IMR-90 (cell line): ENCODE results near the gene SFT2D2. TPM values are rescaled to one million over a fixed set of nuclear protein-coding genes. Genes with fewer than 3 reads are reported as not detected.

Source experiments
- ATAC-seq: fragments of 200-7000 bp; cut with Tn5 transposase; 2 replicates; pipeline ENCODE4 v1.9.1; 2020; ENCODE audit warnings: low read depth, mild to moderate bottlenecking, moderate library complexity
- BruUV-seq: library from RNA; stranded (reverse); fragments of 400-500 nt; replicated peaks from 2 replicates; lab custom pipeline; 2021; lab: Mats Ljungman, UMichigan
- CTCF ChIA-PET: fragments of 300-600 bp; formaldehyde crosslinking; extraction: SDS; loops from one replicate; lab custom pipeline; 2021; ENCODE audit warnings: antibody characterized with exemption; lab: Yijun Ruan, JAX
- POLR2A ChIA-PET: fragments of 300-600 bp; sonication (Branson Sonifier 250); formaldehyde crosslinking; loops from one replicate; lab custom pipeline; 2022; ENCODE audit warnings: antibody characterized with exemption; ENCODE audit not compliant: unreplicated experiment; lab: Charles Lee
- DNase-seq: peaks from one replicate; pipeline ENCODE4 v3.0.0; 2013
- H2AFZ ChIP-seq: replicated peaks from 2 replicates; pipeline ENCODE3; 2013; ENCODE audit warnings: low read length, mild to moderate bottlenecking; ENCODE audit not compliant: poor library complexity
- H2AK5ac ChIP-seq: 2 replicates; pipeline ENCODE4 v1.6.1; 2013; ENCODE audit warnings: low read depth, low read length, inconsistent platforms
- H2AK9ac ChIP-seq: replicated peaks from 2 replicates; pipeline ENCODE3; 2013; ENCODE audit warnings: mild to moderate bottlenecking, low read depth, low read length, moderate library complexity; ENCODE audit not compliant: poor library complexity
- H2BK120ac ChIP-seq: 2 replicates; pipeline ENCODE4 v1.6.1; 2013; ENCODE audit warnings: low read depth, low read length, inconsistent platforms
- H2BK15ac ChIP-seq: 3 replicates; pipeline ENCODE4 v1.6.1; 2013; ENCODE audit warnings: low read depth, low read length, inconsistent platforms
- H2BK20ac ChIP-seq: 2 replicates; pipeline ENCODE4 v1.6.1; 2013; ENCODE audit warnings: low read depth, mild to moderate bottlenecking, inconsistent platforms, low read length, moderate library complexity
- H2BK5ac ChIP-seq: 2 replicates; pipeline ENCODE4 v1.6.1; 2013; ENCODE audit warnings: mild to moderate bottlenecking, low read depth, low read length, inconsistent platforms; ENCODE audit not compliant: poor library complexity, severe bottlenecking
- H3K14ac ChIP-seq: replicated peaks from 2 replicates; pipeline ENCODE4 v1.6.1; 2013; ENCODE audit warnings: low read depth, low read length, inconsistent platforms
- H3K18ac ChIP-seq: 2 replicates; pipeline ENCODE4 v1.6.1; 2013; ENCODE audit warnings: low read depth, low read length, control low read depth
- H3K23ac ChIP-seq: 2 replicates; pipeline ENCODE4 v1.6.1; 2013; ENCODE audit warnings: low read depth, low read length, inconsistent platforms
- H3K27ac ChIP-seq: 2 replicates; pipeline ENCODE4 v1.5.1; 2013; ENCODE audit warnings: mild to moderate bottlenecking, control low read depth, low read length; ENCODE audit not compliant: insufficient read depth
- H3K27me3 ChIP-seq: 2 replicates; pipeline ENCODE4 v1.6.1; 2013; ENCODE audit warnings: low read length; ENCODE audit not compliant: control insufficient read depth, insufficient read depth
- H3K36me3 ChIP-seq: 2 replicates; pipeline ENCODE4 v1.6.1; 2013; ENCODE audit warnings: low read length, mixed read lengths; ENCODE audit not compliant: control insufficient read depth, insufficient read depth
- H3K4ac ChIP-seq: 2 replicates; pipeline ENCODE4 v1.6.1; 2013; ENCODE audit warnings: low read depth, low read length, inconsistent platforms
- H3K4me1 ChIP-seq: 2 replicates; pipeline ENCODE4 v1.6.1; 2013; ENCODE audit warnings: low read length, mixed read lengths; ENCODE audit not compliant: control insufficient read depth, insufficient read depth
- H3K4me2 ChIP-seq: 2 replicates; pipeline ENCODE4 v1.6.1; 2013; ENCODE audit warnings: low read depth, mild to moderate bottlenecking, control low read depth, low read length, moderate library complexity
- H3K4me3 ChIP-seq: 2 replicates; pipeline ENCODE4 v1.5.1; 2013; ENCODE audit warnings: low read depth, mild to moderate bottlenecking, control low read depth, low read length, moderate library complexity; ENCODE audit not compliant: insufficient read depth
- H3K56ac ChIP-seq: 2 replicates; pipeline ENCODE4 v1.6.1; 2013; ENCODE audit warnings: low read length, inconsistent platforms; ENCODE audit not compliant: insufficient read depth; ENCODE audit errors: extremely low read depth
- H3K79me1 ChIP-seq, 2 experiments: 2 replicates each; pipeline ENCODE4 v1.6.1; 2013; ENCODE audit warnings: low read length in 2 of 2, inconsistent platforms in 1 of 2, low read depth in 1 of 2
- H3K9ac ChIP-seq: 2 replicates; pipeline ENCODE4 v1.6.1; 2013; ENCODE audit warnings: low read depth, low read length, control low read depth
- H3K9me1 ChIP-seq: 2 replicates; pipeline ENCODE4 v1.6.1; 2013; ENCODE audit warnings: low read length, inconsistent platforms; ENCODE audit not compliant: insufficient read depth
- H3K9me3 ChIP-seq: 2 replicates; pipeline ENCODE4 v1.6.1; 2013; ENCODE audit warnings: low read length; ENCODE audit not compliant: control insufficient read depth, insufficient read depth
- H4K20me1 ChIP-seq: 2 replicates; pipeline ENCODE4 v1.6.1; 2013; ENCODE audit warnings: low read length, inconsistent platforms; ENCODE audit not compliant: insufficient read depth
- H4K5ac ChIP-seq: 2 replicates; pipeline ENCODE4 v1.6.1; 2013; ENCODE audit warnings: mild to moderate bottlenecking, low read depth, low read length, control low read depth
- H4K8ac ChIP-seq, 2 experiments: 2 replicates each; pipeline ENCODE4 v1.6.1; 2013; ENCODE audit warnings: low read depth in 2 of 2, low read length in 2 of 2, control low read depth in 1 of 2, inconsistent platforms in 1 of 2
- H4K91ac ChIP-seq: 2 replicates; pipeline ENCODE4 v1.6.1; 2013; ENCODE audit warnings: low read depth, low read length, inconsistent platforms; ENCODE audit not compliant: insufficient read depth
- CEBPB ChIP-seq: IDR thresholded peaks from 2 replicates; pipeline ENCODE4 v1.6.1; 2012; ENCODE audit warnings: low read depth, low read length, improper control_type of control experiment
- ELK1 ChIP-seq: fragments of 150-350 bp; IDR thresholded peaks from 2 replicates; pipeline ENCODE4 v1.6.1; 2016; ENCODE audit warnings: low read depth, mild to moderate bottlenecking, low read length, moderate library complexity, borderline replicate concordance
- MAZ ChIP-seq: IDR thresholded peaks from 2 replicates; pipeline ENCODE4 v1.6.1; 2012; ENCODE audit warnings: low read depth, mild to moderate bottlenecking, low read length, improper control_type of control experiment, moderate library complexity, borderline replicate concordance
- RAD21 ChIP-seq: IDR thresholded peaks from 2 replicates; pipeline ENCODE4 v1.6.1; 2012; ENCODE audit warnings: low read length, improper control_type of control experiment
- WGBS, 2 experiments: methylation state at CpG; one replicate each; pipeline versions ENCODE4 v1.1.5 to v1.1.7; 2013; ENCODE audit warnings: missing lambda C conversion rate in 2 of 2; ENCODE audit not compliant: insufficient read length in 1 of 2; ENCODE audit errors: extremely low coverage in 2 of 2; 5-methylcytosine and 5-hydroxymethylcytosine counted together
- dilution Hi-C: fragments of 300-500 bp; cut with HindIII; formaldehyde crosslinking; loops from one replicate; pipeline ENCODE4 v1.14.3; 2018; ENCODE audit warnings: low sequenced_read_pairs; ENCODE audit not compliant: unreplicated experiment
- in situ Hi-C: fragments of 300-500 bp; cut with MboI; formaldehyde crosslinking; loops from 3 replicates; pipeline ENCODE4 v1.14.3; 2019; ENCODE audit warnings: low sequenced_read_pairs, inconsistent platforms, mixed read lengths
- intact Hi-C: fragments of 100-400 bp; cut with micrococcal nuclease; formaldehyde crosslinking; loops from 2 replicates; pipeline ENCODE4 v1.10.0; 2022
- polyA plus RNA-seq, 3 experiments: library from polyadenylated mRNA; depleted of rRNA; stranded (reverse); fragments of >200 nt; gene quantifications; 2 replicates each; pipeline ENCODE4 v1.2.3, GENCODE V29; 2012; ENCODE audit warnings: low replicate concordance in 1 of 3
- total RNA-seq: library from RNA; depleted of rRNA; stranded (reverse); fragments of >200 nt; gene quantifications from 2 replicates; pipeline ENCODE4 v1.2.3, GENCODE V29; 2012

The SFT2D2 gene
- total and polyA plus RNA-seq, 2 of the 4 experiments (the other 2 are of a cell fraction): 11.1 to 37.6 TPM

- Histone ChIP-seq H3K9me1 (peaks cover 3% of the 10 kb centered on the region; the same call in 1 of the 2 replicates), H2BK120ac (no peak overlapping the region), H2AK9ac (no peak overlapping the region), H3K79me1 (peaks cover 0 to 5% of the 10 kb centered on the region in 2 experiments; a peak in 1 of 4 replicates), H3K27ac (no peak overlapping the region), H2BK20ac (no peak overlapping the region), H3K9me3 (peaks cover 3% of the 10 kb centered on the region), H3K36me3 (no peaks in the 10 kb centered on the region), H2AK5ac (no peak overlapping the region), H3K4me2 (no peak overlapping the region), H3K56ac (no peak overlapping the region), H4K20me1 (no peaks in the 10 kb centered on the region), H2BK5ac (no peak overlapping the region), H3K27me3 (no peaks in the 10 kb centered on the region; the same call in 1 of the 2 replicates), H3K9ac (no peak overlapping the region), H3K4me3 (no peak overlapping the region), H3K14ac (no peak overlapping the region), H4K91ac (no peak overlapping the region), H3K4me1 (no peaks in the 10 kb centered on the region), H4K8ac (no peak overlapping the region), H3K4ac (no peak overlapping the region), H2AFZ (no peak overlapping the region), H3K23ac (no peak overlapping the region), H4K5ac (no peak overlapping the region), H2BK15ac (no peak overlapping the region), H3K18ac (no peak overlapping the region)
- TF ChIP-seq MAZ: no peak
- no peak for TF ChIP-seq RAD21
- no peak for TF ChIP-seq ELK1
- TF ChIP-seq CEBPB: no peak
- dilution Hi-C loops (no loop called here), in situ Hi-C loops (no loop called here), intact Hi-C loops (no loop called here)
- WGBS, 2 experiments: no CpG with 5 or more reads among the region's 2 CpGs
- ChIA-PET CTCF (no interaction called here), POLR2A (no interaction called here)
- ATAC-seq: no peak
- no TSS peak for BruUV-seq
- no peak for DNase-seq
Observed at GRCh38 chr1:168221275-168221674, 4.5 kb upstream of the SFT2D2 start.
